ENCODE results near the gene SMARCD1.

Gene SMARCD1

DNA sequence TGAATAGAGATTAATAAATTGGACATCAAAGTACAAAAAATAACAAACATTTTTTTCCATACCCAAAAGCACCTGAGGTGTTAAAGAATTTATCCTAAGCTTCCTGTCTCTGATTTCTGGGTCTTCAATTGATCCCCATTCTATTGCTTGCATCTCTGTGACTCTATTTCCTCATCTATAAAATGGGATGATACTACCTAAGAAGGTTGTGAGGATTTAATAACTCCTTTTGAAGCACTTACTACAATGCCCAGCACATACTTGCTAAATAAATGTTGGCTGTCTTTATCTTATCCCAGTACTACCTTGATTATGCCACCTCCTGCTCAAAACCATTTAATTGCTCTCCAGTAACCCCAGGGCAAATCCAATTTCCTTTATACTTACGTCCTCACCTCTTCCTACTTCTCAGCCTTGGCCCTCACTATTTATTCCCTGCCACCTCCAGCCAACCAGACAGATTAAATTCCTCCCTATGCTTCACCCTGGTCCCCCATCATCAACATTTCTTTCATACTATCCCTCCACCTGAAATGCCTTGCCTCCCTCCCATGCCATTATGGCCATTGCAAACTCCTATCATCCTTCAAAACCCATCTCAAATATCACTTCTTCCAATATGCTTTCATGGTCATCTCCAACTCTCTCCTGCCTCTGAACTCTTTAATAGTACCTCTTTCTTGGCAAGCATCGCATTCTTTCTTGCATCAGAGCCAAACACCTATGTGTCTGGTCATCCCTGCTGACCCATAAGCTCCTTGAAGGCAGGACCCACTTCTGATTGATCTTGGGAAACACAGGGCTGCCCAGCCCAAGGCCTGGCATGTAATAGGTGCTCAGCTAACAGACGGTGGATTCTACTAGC, 35.7 kb upstream of the SMARCD1 start:
- Histone ChIP-seq H3K9ac (ENCODE audit: low read depth, low read length) (no peak overlapping the region), H3K27me3 (ENCODE audit: control insufficient read depth, insufficient read depth, low read length) (peaks cover 57% of the 10 kb centered on the region), H3K4me2 (ENCODE audit: low read length) (no peak overlapping the region), H3K9me3 (replicated peaks; ENCODE audit: low read length) (no peaks in the 10 kb centered on the region), H3K4me3 (ENCODE audit: low read length) (no peak overlapping the region), H3K36me3 (ENCODE audit: insufficient read depth, low read length) (no peaks in the 10 kb centered on the region), H3K4me1 (ENCODE audit: control insufficient read depth, insufficient read depth, low read length) (peaks cover 5% of the 10 kb centered on the region)

DNA sequence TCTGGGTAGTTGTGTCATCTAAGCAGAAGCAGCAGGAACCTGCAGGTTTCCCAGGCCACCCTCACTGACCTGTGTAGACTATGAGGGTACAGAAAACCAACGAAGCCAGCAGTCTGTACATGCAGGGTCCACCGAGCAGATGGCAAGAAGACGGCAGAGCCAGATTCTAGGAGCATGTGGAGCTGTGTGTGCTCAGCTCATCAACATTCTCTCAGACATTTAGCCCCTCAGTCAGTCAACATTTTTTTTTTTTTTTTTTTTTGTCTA, 35.1 kb upstream of the SMARCD1 start:
- Histone ChIP-seq H3K4me2 (ENCODE audit: low read length) (peak overlapping the region; percentile 77), H3K4me3 (ENCODE audit: low read length) (peak overlapping the region; percentile 53), H3K9me3 (replicated peaks; ENCODE audit: low read length) (no peaks in the 10 kb centered on the region), H3K9ac (ENCODE audit: low read depth, low read length) (no peak overlapping the region), H3K4me1 (ENCODE audit: control insufficient read depth, insufficient read depth, low read length) (peaks cover 5% of the 10 kb centered on the region), H3K27me3 (ENCODE audit: control insufficient read depth, insufficient read depth, low read length) (peaks cover 57% of the 10 kb centered on the region), H3K36me3 (ENCODE audit: insufficient read depth, low read length) (no peaks in the 10 kb centered on the region)

DNA sequence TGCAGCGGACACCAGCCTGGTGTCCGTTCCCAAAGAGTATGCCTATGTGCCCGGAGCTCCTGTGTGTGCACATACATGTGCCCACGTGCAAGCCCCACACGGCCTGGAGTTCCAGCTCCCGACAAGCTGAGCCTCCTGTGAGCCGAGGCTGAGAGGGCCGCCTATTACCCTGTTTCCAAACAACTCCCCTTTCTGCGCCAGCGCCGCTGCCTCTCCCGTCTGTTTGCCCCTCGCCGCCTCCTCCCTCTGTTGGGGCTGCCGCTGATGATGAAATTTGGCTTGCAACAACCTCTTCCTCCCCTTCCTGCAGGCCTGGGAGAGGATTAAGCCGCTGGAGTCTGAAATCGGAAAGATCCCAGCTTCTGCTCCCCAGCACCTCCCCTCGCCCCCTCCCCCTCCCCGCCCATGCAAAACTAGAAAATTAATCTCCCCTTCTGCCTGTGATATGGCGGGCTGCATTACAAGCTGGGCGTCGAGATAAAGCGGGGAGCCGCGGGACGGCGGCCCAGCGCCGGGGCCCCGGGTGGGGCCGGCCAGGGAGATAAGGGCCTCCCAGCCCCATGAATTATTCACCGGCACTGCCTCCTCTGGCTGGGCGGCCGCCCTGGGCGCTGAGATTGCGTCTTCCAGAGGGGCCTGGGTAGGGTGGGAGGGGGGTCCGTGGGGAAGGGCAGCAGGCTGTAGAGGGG, 34.6 kb upstream of the SMARCD1 start:
- Histone ChIP-seq H3K36me3 (ENCODE audit: insufficient read depth, low read length) (no peaks in the 10 kb centered on the region), H3K4me3 (ENCODE audit: low read length) (peak overlapping the region; percentile 53), H3K4me2 (ENCODE audit: low read length) (peak overlapping the region; percentile 77), H3K4me1 (ENCODE audit: control insufficient read depth, insufficient read depth, low read length) (peaks cover 5% of the 10 kb centered on the region), H3K9me3 (replicated peaks; ENCODE audit: low read length) (no peaks in the 10 kb centered on the region), H3K9ac (ENCODE audit: low read depth, low read length) (peak overlapping the region; percentile 21), H3K27me3 (ENCODE audit: control insufficient read depth, insufficient read depth, low read length) (peaks cover 57% of the 10 kb centered on the region)

DNA sequence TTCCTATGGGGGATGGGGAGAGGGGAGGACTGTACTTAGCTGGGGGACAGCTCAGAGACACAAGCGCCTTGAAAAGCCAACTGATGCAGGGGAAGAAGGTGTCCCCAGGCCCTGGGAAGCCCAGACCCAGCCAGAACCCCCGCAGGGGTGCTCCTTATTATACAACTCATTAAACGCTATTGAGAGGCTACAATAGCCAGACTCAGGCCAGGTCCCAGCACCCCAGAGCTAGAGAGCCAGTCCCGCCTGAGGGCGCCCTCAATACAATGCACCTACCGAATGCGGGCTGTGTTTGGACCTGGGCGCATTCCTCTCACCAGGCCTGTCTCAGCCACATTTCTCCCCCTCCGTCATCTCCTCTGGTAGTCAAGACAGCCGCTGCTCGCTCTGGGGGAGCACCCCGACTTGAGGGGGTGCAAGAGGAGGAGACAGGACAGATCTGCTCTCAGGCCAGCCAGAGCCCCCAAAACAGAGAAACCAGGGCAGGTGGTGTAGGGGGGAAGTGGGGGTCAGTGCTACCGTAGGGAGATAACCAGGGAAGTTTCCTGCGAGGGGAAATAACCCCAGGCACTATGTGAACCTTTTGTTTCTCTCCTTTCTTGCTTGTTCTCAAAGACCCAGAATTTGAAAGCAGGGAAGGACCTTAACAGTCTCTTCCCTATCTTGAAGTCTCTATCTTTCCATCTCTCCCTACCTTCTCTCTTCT, 33.9 kb upstream of the SMARCD1 start:
- H3K4me2 ChIP-seq (ENCODE audit: low read length) = no peak overlapping the region
- no peak overlapping the region for H3K9ac ChIP-seq (ENCODE audit: low read depth, low read length)
- H3K4me3 ChIP-seq (ENCODE audit: low read length) = no peak overlapping the region
- peaks cover 59% of the 10 kb centered on the region for H3K27me3 ChIP-seq (ENCODE audit: control insufficient read depth, insufficient read depth, low read length)
- no peaks in the 10 kb centered on the region for H3K9me3 ChIP-seq (replicated peaks; ENCODE audit: low read length)
- no peaks in the 10 kb centered on the region for H3K36me3 ChIP-seq (ENCODE audit: insufficient read depth, low read length)
- peaks cover 5% of the 10 kb centered on the region for H3K4me1 ChIP-seq (ENCODE audit: control insufficient read depth, insufficient read depth, low read length)

- Histone ChIP-seq H3K4me2 (ENCODE audit: low read length) (no peak overlapping the region), H3K9me3 (replicated peaks; ENCODE audit: low read length) (no peaks in the 10 kb centered on the region), H3K36me3 (ENCODE audit: insufficient read depth, low read length) (no peaks in the 10 kb centered on the region), H3K4me3 (ENCODE audit: low read length) (no peak overlapping the region), H3K4me1 (ENCODE audit: control insufficient read depth, insufficient read depth, low read length) (peaks cover 11% of the 10 kb centered on the region), H3K27me3 (ENCODE audit: control insufficient read depth, insufficient read depth, low read length) (peaks cover 60% of the 10 kb centered on the region), H3K9ac (ENCODE audit: low read depth, low read length) (no peak overlapping the region)
These were observed 32.6 kb upstream of the SMARCD1 start for GRCh38 chr12:50052544-50052943.

DNA sequence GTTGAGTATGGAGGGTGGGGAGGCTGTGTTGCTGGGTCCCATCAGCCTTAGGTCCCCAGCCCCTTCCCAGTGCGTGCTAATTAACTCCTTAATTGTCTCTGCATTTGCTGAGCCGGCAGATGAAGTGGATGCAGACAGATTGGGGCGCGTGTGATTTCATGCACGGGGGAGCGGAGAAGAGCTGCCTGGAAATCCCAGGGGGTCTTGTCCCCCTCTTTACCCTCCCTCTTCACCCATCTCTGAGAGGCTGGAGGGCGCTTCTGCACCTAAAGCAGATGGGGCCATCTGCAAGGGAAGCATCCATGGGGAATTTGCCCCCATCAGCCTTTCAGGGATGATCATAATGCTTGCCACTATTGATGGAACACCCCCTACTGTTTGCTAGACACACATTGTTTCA, 32.2 kb upstream of the SMARCD1 start:
- H3K4me1 ChIP-seq (ENCODE audit: control insufficient read depth, insufficient read depth, low read length) = peaks cover 11% of the 10 kb centered on the region
- peaks cover 56% of the 10 kb centered on the region for H3K27me3 ChIP-seq (ENCODE audit: control insufficient read depth, insufficient read depth, low read length)
- no peaks in the 10 kb centered on the region for H3K9me3 ChIP-seq (replicated peaks; ENCODE audit: low read length)
- no peak overlapping the region for H3K4me3 ChIP-seq (ENCODE audit: low read length)
- H3K36me3 ChIP-seq (ENCODE audit: insufficient read depth, low read length) = no peaks in the 10 kb centered on the region
- H3K9ac ChIP-seq (ENCODE audit: low read depth, low read length) = no peak overlapping the region
- H3K4me2 ChIP-seq (ENCODE audit: low read length) = no peak overlapping the region

DNA sequence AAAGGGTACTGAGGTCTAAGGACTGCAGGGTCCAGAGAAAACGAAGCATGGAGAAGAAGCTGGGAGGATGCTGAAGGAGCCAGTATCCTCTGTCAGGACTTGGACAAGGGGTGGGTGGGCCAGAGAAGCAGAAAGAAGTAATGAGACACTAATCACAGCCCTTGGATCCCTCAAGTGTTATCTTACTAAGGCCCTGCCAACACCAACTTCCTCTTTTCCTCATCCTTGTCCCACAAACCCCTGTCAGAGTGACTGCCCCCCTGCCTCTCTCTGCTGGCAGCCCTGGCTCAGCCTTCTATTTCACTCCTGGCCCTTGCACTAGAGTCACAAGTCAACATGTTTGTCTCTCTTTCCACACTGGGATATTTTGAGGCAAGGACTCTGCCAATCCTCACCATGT, 31.6 kb upstream of the SMARCD1 start:
- H3K9ac ChIP-seq (ENCODE audit: low read depth, low read length) = no peak overlapping the region
- no peak overlapping the region for H3K4me2 ChIP-seq (ENCODE audit: low read length)
- no peak overlapping the region for H3K4me3 ChIP-seq (ENCODE audit: low read length)
- H3K27me3 ChIP-seq (ENCODE audit: control insufficient read depth, insufficient read depth, low read length) = peaks cover 61% of the 10 kb centered on the region
- no peaks in the 10 kb centered on the region for H3K9me3 ChIP-seq (replicated peaks; ENCODE audit: low read length)
- H3K4me1 ChIP-seq (ENCODE audit: control insufficient read depth, insufficient read depth, low read length) = peaks cover 11% of the 10 kb centered on the region
- no peaks in the 10 kb centered on the region for H3K36me3 ChIP-seq (ENCODE audit: insufficient read depth, low read length)

DNA sequence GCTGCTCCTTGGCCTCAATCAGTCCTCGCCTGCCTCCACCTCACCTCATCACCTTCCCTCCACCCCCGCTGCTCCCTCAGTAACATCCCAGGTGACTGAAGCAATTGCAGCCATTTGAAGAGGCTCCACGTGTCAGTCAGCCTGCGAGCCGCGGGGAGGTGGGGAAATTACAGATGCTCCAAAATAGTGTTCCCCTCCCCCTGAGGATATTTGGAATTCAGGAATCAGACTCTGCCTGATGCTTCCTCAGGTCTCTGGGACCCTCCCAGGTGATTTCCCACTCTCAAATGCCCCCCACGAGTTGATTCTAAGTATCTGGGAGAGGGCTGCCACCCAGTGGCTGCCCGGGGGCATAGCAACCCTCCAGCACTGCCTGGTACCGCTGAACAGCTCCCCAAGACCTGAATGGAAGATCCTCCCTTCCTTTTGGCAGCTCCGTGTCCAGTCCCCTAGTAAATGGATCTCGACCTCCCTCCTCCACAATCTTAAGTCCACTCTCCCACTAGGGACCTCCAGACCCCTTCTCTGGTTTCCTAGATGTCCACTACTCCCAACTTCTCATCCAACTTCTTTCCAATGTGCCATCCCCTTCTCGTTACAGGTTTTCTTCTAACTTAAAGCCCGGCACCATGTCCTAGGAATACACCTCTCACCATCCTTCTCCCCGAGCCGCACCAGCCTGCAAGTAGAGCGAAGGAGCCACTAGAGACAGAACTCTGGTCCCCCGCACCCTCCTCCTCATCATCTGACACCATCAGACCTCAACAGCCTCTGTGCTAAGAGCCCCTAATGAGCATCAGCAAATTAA, 29.1 kb upstream of the SMARCD1 start:
- Histone ChIP-seq H3K4me1 (ENCODE audit: control insufficient read depth, insufficient read depth, low read length) (peaks cover 6% of the 10 kb centered on the region), H3K27me3 (ENCODE audit: control insufficient read depth, insufficient read depth, low read length) (peaks cover 56% of the 10 kb centered on the region), H3K36me3 (ENCODE audit: insufficient read depth, low read length) (no peaks in the 10 kb centered on the region), H3K4me3 (ENCODE audit: low read length) (no peak overlapping the region), H3K9ac (ENCODE audit: low read depth, low read length) (no peak overlapping the region), H3K4me2 (ENCODE audit: low read length) (peak overlapping the region; percentile 48), H3K9me3 (replicated peaks; ENCODE audit: low read length) (no peaks in the 10 kb centered on the region)

DNA sequence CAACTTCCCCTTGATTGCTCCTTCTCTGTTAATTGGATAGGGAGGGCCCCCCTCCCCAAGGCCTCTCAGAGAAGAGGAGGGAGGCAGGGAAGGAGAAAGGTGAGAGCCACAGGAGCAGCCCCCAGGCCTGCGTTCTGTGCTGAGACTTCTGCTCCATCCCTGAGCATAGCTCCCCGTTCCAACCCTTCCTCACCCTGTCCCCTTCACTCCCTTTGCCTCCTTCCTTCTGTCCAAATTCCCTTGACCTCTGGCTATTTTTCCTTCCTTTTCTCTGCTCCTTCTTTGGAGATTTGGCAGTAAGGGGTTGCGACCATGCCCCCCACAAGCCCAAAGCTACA, 28.5 kb upstream of the SMARCD1 start:
- no peaks in the 10 kb centered on the region for H3K36me3 ChIP-seq (ENCODE audit: insufficient read depth, low read length)
- H3K4me3 ChIP-seq (ENCODE audit: low read length) = peak overlapping the region; percentile 73
- H3K9ac ChIP-seq (ENCODE audit: low read depth, low read length) = no peak overlapping the region
- H3K27me3 ChIP-seq (ENCODE audit: control insufficient read depth, insufficient read depth, low read length) = peaks cover 56% of the 10 kb centered on the region
- H3K4me2 ChIP-seq (ENCODE audit: low read length) = peak overlapping the region; percentile 85
- no peaks in the 10 kb centered on the region for H3K9me3 ChIP-seq (replicated peaks; ENCODE audit: low read length)
- H3K4me1 ChIP-seq (ENCODE audit: control insufficient read depth, insufficient read depth, low read length) = peaks cover 6% of the 10 kb centered on the region

GRCh38 chr12:50057000-50057841, 27.9 kb upstream of the SMARCD1 start, which contains the start of gene ASIC1:
ASIC1 (plus strand) TSS chr12:50057596; CDS start chr12:50058767, 1,171 bp downstream.
- Histone ChIP-seq H3K9me3 (replicated peaks; ENCODE audit: low read length) (no peaks in the 10 kb centered on the region), H3K9ac (ENCODE audit: low read depth, low read length) (peak within 1 kb of the TSS; percentile 54), H3K4me2 (ENCODE audit: low read length) (peak within 1 kb of the TSS; percentile 85), H3K36me3 (ENCODE audit: insufficient read depth, low read length) (no peaks in the 10 kb centered on the region), H3K27me3 (ENCODE audit: control insufficient read depth, insufficient read depth, low read length) (peaks cover 56% of the 10 kb centered on the region), H3K4me1 (ENCODE audit: control insufficient read depth, insufficient read depth, low read length) (peaks cover 6% of the 10 kb centered on the region), H3K4me3 (ENCODE audit: low read length) (peak within 1 kb of the TSS; percentile 73)

Data from skeletal muscle satellite cell (primary cell).